HEK293 (cell line): Measurements from ENCODE around the gene MRPL46.
"Not testable (repeated sequence)": the region's sequence is repeated elsewhere in the genome, so short reads cannot be mapped to it uniquely, and the experiment has no call there.

Experiments used
- CTCF ChIA-PET: fragments of 350-600 bp; formaldehyde crosslinking; extraction: SDS; loops from one replicate; lab custom pipeline; 2021; ENCODE audit warnings: antibody characterized with exemption; lab: Yijun Ruan, JAX
- POLR2A ChIA-PET: fragments of 300-600 bp; formaldehyde crosslinking; extraction: SDS; loops from one replicate; lab custom pipeline; 2020; ENCODE audit warnings: antibody characterized with exemption, inconsistent platforms; lab: Yijun Ruan, JAX
- H3K27ac ChIP-seq: fragments of 200-500 bp; sonication (Bioruptor generic); 2 replicates; pipeline ENCODE4 v1.5.1; 2014; ENCODE audit warnings: low read depth, low read length, control low read depth, inconsistent platforms; ENCODE audit errors: extremely low read depth
- H3K36me3 ChIP-seq, 2 experiments: fragments of 200-500 bp in 1 of 2; sonication (Bioruptor generic) in 1 of 2; 1 replicate in 1 of 2; 2 replicates in 1 of 2; pipeline ENCODE4 v1.5.1; 2014 to 2017; ENCODE audit warnings: inconsistent platforms in 2 of 2, low read length in 2 of 2; ENCODE audit not compliant: control insufficient read depth in 2 of 2, insufficient read depth in 1 of 2
- H3K4me1 ChIP-seq: fragments of 200-500 bp; sonication (Bioruptor generic); 2 replicates; pipeline ENCODE4 v1.5.1; 2014; ENCODE audit warnings: mild to moderate bottlenecking, low read length, inconsistent platforms; ENCODE audit not compliant: control insufficient read depth, insufficient read depth
- H3K4me3 ChIP-seq: 2 replicates; pipeline ENCODE4 v1.5.1; 2011; ENCODE audit warnings: low read depth, mild to moderate bottlenecking, control low read depth, low read length, moderate library complexity
- H3K9me3 ChIP-seq: fragments of 200-500 bp; sonication (Bioruptor generic); 2 replicates; pipeline ENCODE4 v1.5.1; 2014; ENCODE audit warnings: low read depth, low read length, inconsistent platforms; ENCODE audit not compliant: control insufficient read depth, insufficient read depth
- GLIS2 ChIP-seq: fragments of 450-650 bp; formaldehyde crosslinking; IDR thresholded peaks from 2 replicates; pipeline ENCODE4 v1.5.1; 2016; ENCODE audit warnings: missing biosample characterization, missing genetic modification characterization
- HOXA7 ChIP-seq: sonication (generic); formaldehyde crosslinking; IDR thresholded peaks from 2 replicates; pipeline ENCODE4 v1.8.1; 2022; ENCODE audit warnings: missing genetic modification reagents, borderline replicate concordance
- KLF17 ChIP-seq: fragments of 450-650 bp; formaldehyde crosslinking; IDR thresholded peaks from 2 replicates; pipeline ENCODE4 v1.5.1; 2016; ENCODE audit warnings: missing biosample characterization, missing genetic modification characterization
- PRDM2 ChIP-seq: fragments of 450-650 bp; formaldehyde crosslinking; IDR thresholded peaks from 2 replicates; pipeline ENCODE4 v1.5.1; 2016; ENCODE audit warnings: missing biosample characterization, missing genetic modification characterization, borderline replicate concordance
- RBAK ChIP-seq: fragments of 450-650 bp; formaldehyde crosslinking; IDR thresholded peaks from 2 replicates; pipeline ENCODE4 v1.5.1; 2016; ENCODE audit warnings: missing biosample characterization, missing genetic modification characterization
- TCF7L2 ChIP-seq: IDR thresholded peaks from 2 replicates; pipeline ENCODE4 v1.6.1; 2011; ENCODE audit warnings: low read depth, mild to moderate bottlenecking, inconsistent platforms, low read length, moderate library complexity, borderline replicate concordance
- YY2 ChIP-seq: fragments of 450-650 bp; formaldehyde crosslinking; IDR thresholded peaks from 2 replicates; pipeline ENCODE4 v1.5.1; 2016; ENCODE audit warnings: missing biosample characterization, missing genetic modification characterization
- ZNF121 ChIP-seq: fragments of 450-650 bp; formaldehyde crosslinking; IDR thresholded peaks from 2 replicates; pipeline ENCODE4 v1.5.1; 2016; ENCODE audit warnings: missing biosample characterization, missing genetic modification characterization
- ZNF221 ChIP-seq: fragments of 450-650 bp; formaldehyde crosslinking; IDR thresholded peaks from 2 replicates; pipeline ENCODE4 v1.5.1; 2017; ENCODE audit warnings: missing biosample characterization, missing genetic modification characterization, borderline replicate concordance
- ZNF354C ChIP-seq: fragments of 450-650 bp; formaldehyde crosslinking; IDR thresholded peaks from 2 replicates; pipeline ENCODE4 v1.5.1; 2016; ENCODE audit warnings: missing biosample characterization, missing genetic modification characterization, low read depth, borderline replicate concordance
- ZNF362 ChIP-seq: fragments of 450-650 bp; formaldehyde crosslinking; IDR thresholded peaks from 2 replicates; pipeline ENCODE4 v1.5.1; 2016; ENCODE audit warnings: missing biosample characterization, missing genetic modification characterization
- ZNF514 ChIP-seq: fragments of 450-650 bp; formaldehyde crosslinking; IDR thresholded peaks from 2 replicates; pipeline ENCODE4 v1.5.1; 2016; ENCODE audit warnings: missing biosample characterization, missing genetic modification characterization
- ZNF600 ChIP-seq: fragments of 450-650 bp; formaldehyde crosslinking; IDR thresholded peaks from 2 replicates; pipeline ENCODE4 v1.5.1; 2016; ENCODE audit warnings: missing biosample characterization, missing genetic modification characterization
- ZNF621 ChIP-seq: fragments of 450-650 bp; formaldehyde crosslinking; IDR thresholded peaks from 2 replicates; pipeline ENCODE4 v1.5.1; 2017; ENCODE audit warnings: missing biosample characterization, missing genetic modification characterization

The MRPL46 gene

GRCh38 chr15:88440021-88440420 is 27.2 kb downstream of the MRPL46 start (continued):
- TF ChIP-seq ZNF621 (tag by site-specific recombination) (no peak), RBAK (no peak), ZNF221 (tag by site-specific recombination) (no peak), ZNF514 (no peak)

GRCh38 chr15:88438181-88438580 is 29.0 kb downstream of the MRPL46 start:
- ChIA-PET POLR2A (interaction anchor here (0.7 kb wide), 1 partner anchor 25 kb away, joined by 3 read pairs; no protein-coding TSS in a partner anchor), CTCF (interaction anchor here (0.6 to 2.0 kb wide), 6 partner anchors 8 to 192 kb away, joined by 3 to 8 read pairs (median 4); no protein-coding TSS in a partner anchor)
- Histone ChIP-seq H3K4me1 (no peaks in the 10 kb centered on the region), H3K9me3 (no peaks in the 10 kb centered on the region), H3K4me3 (no peak overlapping the region), H3K27ac (no peak overlapping the region), H3K36me3 (no peaks in the 10 kb centered on the region)
- no peak for TF ChIP-seq KLF17 (tag by site-specific recombination)
- TF ChIP-seq ZNF121 (tag by site-specific recombination): no peak
- TF ChIP-seq YY2 (tag by site-specific recombination): no peak

- H3K27ac ChIP-seq, H3K36me3 ChIP-seq, H3K9me3 ChIP-seq, H3K4me3 ChIP-seq, H3K4me1 ChIP-seq, POLR2A ChIA-PET: not testable (repeated sequence)
- CTCF ChIA-PET: interaction anchor here (0.9 kb wide), 1 partner anchor 160 kb away, joined by 4 read pairs; no protein-coding TSS in a partner anchor
These were observed 33.1 kb downstream of the MRPL46 start for GRCh38 chr15:88434106-88434505.

GRCh38 chr15:88433046-88433685 is 34.0 kb downstream of the MRPL46 start:
- TF ChIP-seq ZNF362 (tag by site-specific recombination): no peak
- no peak for TF ChIP-seq HOXA7 (CRISPR knock-in tag)
- TF ChIP-seq ZNF354C (tag by site-specific recombination): no peak
- no peak for TF ChIP-seq PRDM2
- TF ChIP-seq ZNF600 (tag by site-specific recombination): no peak
- no peak for TF ChIP-seq GLIS2
- no peak for TF ChIP-seq TCF7L2
- ChIA-PET CTCF (interaction anchor here (0.9 to 1.3 kb wide), 2 partner anchors 102 to 159 kb away, joined by 4 read pairs; no protein-coding TSS in a partner anchor), POLR2A (no interaction called here)
- Histone ChIP-seq H3K36me3 (no peaks in the 10 kb centered on the region), H3K4me3 (no peak overlapping the region), H3K27ac (no peak overlapping the region), H3K4me1 (no peaks in the 10 kb centered on the region), H3K9me3 (no peaks in the 10 kb centered on the region)
